PC-9 (cell line): ENCODE measurements around the gene VAC14.

Experiments used
- EZH2 ChIP-seq: fragments of 200-600 bp; sonication (generic); IDR thresholded peaks from 2 replicates; pipeline ENCODE4 v1.8.0; 2017; ENCODE audit warnings: antibody characterized with exemption, low read depth
- TF ChIP-seq, protein P1 (sequence below): fragments of 200-600 bp; sonication (generic); conservative IDR thresholded peaks from 2 replicates; pipeline ENCODE4 v1.6.1; 2017; ENCODE audit warnings: mixed run types, antibody characterized with exemption, mild to moderate bottlenecking, moderate library complexity

DNA sequence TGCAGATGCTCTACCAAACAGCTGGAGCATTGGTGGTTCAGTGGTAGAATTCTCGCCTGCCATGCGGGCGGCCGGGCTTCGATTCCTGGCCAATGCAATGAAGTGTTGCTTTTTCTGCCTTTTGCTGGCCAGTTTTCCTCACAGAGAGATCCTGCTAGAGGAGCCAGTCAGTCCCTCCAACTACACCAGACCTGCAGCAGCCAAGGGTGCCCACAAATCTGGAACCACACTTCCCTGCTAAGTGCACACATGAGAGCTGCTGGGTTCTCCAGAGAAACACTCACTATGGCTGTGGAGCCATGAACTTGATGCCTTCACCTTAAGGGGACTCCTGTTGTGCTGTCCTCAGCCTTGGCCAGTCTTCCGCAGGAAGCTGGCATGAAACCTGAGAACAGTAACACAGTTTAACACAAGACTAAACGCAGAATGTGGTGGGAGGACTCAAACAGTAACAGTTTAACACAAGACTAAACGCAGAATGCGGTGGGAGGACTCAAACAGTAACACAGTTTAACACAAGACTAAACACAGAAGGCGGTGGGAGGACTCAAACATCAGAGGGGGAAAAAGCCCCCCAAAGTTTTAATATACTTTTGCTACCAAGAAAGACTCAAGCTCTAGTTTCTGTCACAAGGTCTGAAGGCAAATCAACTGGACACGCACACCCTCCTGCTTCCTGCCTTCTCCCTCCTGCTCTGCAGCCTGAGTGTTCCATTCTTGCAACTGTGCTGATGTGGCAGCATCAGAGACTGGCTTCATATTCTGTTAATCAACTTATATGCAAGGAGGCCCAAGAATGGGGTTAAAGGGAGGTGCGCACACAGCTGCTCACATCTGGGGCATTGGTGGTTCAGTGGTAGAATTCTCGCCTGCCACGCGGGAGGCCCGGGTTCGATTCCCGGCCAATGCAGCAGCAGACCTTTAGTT is 12.0 kb downstream of the VAC14 start:
- TF ChIP-seq, protein P1, sequence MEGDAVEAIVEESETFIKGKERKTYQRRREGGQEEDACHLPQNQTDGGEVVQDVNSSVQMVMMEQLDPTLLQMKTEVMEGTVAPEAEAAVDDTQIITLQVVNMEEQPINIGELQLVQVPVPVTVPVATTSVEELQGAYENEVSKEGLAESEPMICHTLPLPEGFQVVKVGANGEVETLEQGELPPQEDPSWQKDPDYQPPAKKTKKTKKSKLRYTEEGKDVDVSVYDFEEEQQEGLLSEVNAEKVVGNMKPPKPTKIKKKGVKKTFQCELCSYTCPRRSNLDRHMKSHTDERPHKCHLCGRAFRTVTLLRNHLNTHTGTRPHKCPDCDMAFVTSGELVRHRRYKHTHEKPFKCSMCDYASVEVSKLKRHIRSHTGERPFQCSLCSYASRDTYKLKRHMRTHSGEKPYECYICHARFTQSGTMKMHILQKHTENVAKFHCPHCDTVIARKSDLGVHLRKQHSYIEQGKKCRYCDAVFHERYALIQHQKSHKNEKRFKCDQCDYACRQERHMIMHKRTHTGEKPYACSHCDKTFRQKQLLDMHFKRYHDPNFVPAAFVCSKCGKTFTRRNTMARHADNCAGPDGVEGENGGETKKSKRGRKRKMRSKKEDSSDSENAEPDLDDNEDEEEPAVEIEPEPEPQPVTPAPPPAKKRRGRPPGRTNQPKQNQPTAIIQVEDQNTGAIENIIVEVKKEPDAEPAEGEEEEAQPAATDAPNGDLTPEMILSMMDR = no peak
- TF ChIP-seq EZH2 = no peak
